ENCODE measurements around the gene ACACB. TPM values are rescaled to one million over a fixed set of nuclear protein-coding genes. Genes with fewer than 3 reads are reported as not detected.

Gene ACACB
- total RNA-seq, 4 donors from 2014 or later: 69.5 to 132 (median 93.6) TPM

DNA sequence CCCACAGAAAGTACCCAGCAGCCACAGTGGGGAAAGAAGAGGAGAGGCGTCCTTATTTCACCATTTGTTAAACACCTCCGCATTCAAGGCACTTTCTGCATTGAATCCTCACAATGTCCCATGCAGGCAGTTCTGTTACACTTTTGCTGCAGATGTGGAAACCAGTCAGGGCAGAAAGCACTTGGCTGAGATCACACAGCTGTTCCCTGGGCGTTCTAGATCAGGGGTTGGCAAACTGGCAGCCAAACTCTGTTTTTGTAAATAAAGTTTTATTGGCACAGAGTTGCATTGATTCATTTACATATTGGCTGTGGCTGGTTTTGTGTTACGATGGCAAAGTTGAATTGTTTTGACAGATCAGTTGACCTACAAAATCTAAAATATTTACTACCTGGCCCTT lies 172.6 kb downstream of the ACACB start:
- no peak for DNase-seq
- H3K4me3 ChIP-seq: no peak overlapping the region
- no peaks in the 10 kb centered on the region for H3K36me3 ChIP-seq
- TF ChIP-seq, protein P1, sequence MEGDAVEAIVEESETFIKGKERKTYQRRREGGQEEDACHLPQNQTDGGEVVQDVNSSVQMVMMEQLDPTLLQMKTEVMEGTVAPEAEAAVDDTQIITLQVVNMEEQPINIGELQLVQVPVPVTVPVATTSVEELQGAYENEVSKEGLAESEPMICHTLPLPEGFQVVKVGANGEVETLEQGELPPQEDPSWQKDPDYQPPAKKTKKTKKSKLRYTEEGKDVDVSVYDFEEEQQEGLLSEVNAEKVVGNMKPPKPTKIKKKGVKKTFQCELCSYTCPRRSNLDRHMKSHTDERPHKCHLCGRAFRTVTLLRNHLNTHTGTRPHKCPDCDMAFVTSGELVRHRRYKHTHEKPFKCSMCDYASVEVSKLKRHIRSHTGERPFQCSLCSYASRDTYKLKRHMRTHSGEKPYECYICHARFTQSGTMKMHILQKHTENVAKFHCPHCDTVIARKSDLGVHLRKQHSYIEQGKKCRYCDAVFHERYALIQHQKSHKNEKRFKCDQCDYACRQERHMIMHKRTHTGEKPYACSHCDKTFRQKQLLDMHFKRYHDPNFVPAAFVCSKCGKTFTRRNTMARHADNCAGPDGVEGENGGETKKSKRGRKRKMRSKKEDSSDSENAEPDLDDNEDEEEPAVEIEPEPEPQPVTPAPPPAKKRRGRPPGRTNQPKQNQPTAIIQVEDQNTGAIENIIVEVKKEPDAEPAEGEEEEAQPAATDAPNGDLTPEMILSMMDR (IDR thresholded peaks at IDR 0.05): no peak
- TF ChIP-seq POLR2AphosphoS5 (IDR thresholded peaks at IDR 0.05) (no peak), POLR2A (IDR thresholded peaks at IDR 0.05) (no peak), EP300 (IDR thresholded peaks at IDR 0.05; ENCODE audit: low read depth) (no peak)
- no peak overlapping the region for H3K27ac ChIP-seq
- peaks cover 8 to 14% (median 12%) of the 10 kb centered on the region in 4 donors for H3K4me1 ChIP-seq
- H3K27me3 ChIP-seq: peaks cover 4% of the 10 kb centered on the region
- 49 to 60% methylated on average over 3 to 4 of the region's 4 CpGs for WGBS, 2 donors (ENCODE audit: low coverage in 1 of 2)
- intact Hi-C loops (cut with DNase I; ENCODE audit: low total_unique reads): no loop called here
- H3K9me3 ChIP-seq: no peaks in the 10 kb centered on the region
- in situ Hi-C loops (cut with MboI; ENCODE audit: low pct_ligation_motif_present in 1 of 4, low pct_unique_long_range_greater_than_20kb in 1 of 4, low sequenced_read_pairs in 3 of 4): no loop called here

DNA sequence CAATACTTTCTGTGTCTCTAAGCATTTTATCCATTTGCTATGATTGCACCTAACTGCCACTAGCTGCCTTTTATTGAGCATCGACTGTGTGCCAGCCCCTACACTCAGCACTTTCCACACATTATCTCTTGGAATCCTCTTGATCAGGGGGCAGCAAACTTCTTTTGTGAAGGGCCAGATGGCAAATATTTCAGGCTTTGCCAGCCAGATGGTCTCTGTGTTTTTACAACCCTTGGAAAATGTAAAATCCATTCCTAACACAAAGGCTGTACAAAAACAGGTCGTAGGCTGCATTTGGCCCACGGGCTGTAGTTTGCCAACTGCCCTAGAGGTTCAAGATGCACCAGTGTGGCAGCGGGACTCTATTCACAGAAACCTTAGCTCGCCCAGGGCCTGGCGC lies 173.2 kb downstream of the ACACB start:
- TF ChIP-seq EP300 (IDR thresholded peaks at IDR 0.05; ENCODE audit: low read depth) (no peak), POLR2A (IDR thresholded peaks at IDR 0.05) (no peak)
- WGBS, 2 donors (ENCODE audit: low coverage in 1 of 2): 82 to 83% methylated on average over 1 to 6 of the region's 6 CpGs
- no peak for DNase-seq
- Histone ChIP-seq H3K9me3 (no peaks in the 10 kb centered on the region), H3K4me1 (peaks cover 8 to 14% (median 12%) of the 10 kb centered on the region in 4 donors), H3K27ac (no peak overlapping the region), H3K27me3 (peaks cover 4% of the 10 kb centered on the region), H3K4me3 (no peak overlapping the region), H3K36me3 (no peaks in the 10 kb centered on the region)
- intact Hi-C loops (cut with DNase I; ENCODE audit: low total_unique reads) (no loop called here), in situ Hi-C loops (cut with MboI; ENCODE audit: low pct_ligation_motif_present in 1 of 4, low pct_unique_long_range_greater_than_20kb in 1 of 4, low sequenced_read_pairs in 3 of 4) (no loop called here)

DNA sequence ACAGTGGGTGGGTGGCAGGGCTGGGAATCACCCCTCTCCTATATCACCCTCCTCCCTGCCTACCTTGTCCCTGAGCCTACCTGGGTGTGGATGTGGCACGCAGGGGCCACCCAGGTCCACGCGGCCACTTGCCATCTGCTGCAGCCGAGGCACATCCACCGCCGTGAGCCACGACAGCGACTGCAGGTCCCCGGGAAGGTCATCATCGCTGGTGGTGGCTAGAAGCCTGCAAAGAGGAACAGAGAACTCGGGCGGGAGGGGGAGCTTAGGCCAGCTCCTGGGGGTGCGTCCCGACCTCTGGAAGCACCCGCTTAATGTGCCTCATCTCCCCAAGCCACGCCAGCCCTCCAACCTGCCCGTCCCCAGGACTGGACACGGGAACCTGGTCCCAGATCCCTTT lies 173.7 kb downstream of the ACACB start:
- no peak for DNase-seq
- intact Hi-C loops (cut with DNase I; ENCODE audit: low total_unique reads): no loop called here
- no peak for TF ChIP-seq POLR2AphosphoS5 (IDR thresholded peaks at IDR 0.05)
- no peak for TF ChIP-seq POLR2A (IDR thresholded peaks at IDR 0.05)
- TF ChIP-seq, protein P1 (IDR thresholded peaks at IDR 0.05): no peak
- no peak for TF ChIP-seq EP300 (IDR thresholded peaks at IDR 0.05; ENCODE audit: low read depth)
- H3K4me1 ChIP-seq: peaks cover 8 to 14% (median 12%) of the 10 kb centered on the region in 4 donors
- WGBS, 2 donors (ENCODE audit: low coverage in 1 of 2): 93% methylated on average over 18 of the region's 18 CpGs; no CpG with 5 or more reads in 1 of the 2 donors
- no peaks in the 10 kb centered on the region for H3K9me3 ChIP-seq
- H3K27ac ChIP-seq: no peak overlapping the region
- no peak overlapping the region for H3K4me3 ChIP-seq
- peaks cover 4% of the 10 kb centered on the region for H3K27me3 ChIP-seq
- no peaks in the 10 kb centered on the region for H3K36me3 ChIP-seq
- in situ Hi-C loops (cut with MboI; ENCODE audit: low pct_ligation_motif_present in 1 of 4, low pct_unique_long_range_greater_than_20kb in 1 of 4, low sequenced_read_pairs in 3 of 4): no loop called here

DNA sequence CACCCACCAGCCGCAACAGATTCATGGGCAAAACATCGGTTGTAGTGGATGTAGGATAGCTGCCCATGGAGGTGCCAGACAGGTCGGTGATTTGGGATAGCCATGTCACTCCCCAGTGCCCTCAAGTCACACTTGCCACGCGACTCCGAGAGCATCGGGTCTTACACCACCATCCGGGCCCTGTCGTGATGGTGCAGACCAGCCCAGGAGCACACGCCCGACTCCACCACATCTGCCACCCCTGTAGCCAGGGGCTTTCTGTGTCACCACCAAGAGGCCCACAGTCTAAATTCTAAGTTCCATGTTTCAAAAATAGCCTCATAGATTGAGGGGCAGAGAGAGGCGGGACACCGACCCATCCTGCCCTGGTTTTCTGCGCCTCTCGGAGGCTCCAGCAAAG lies 174.7 kb downstream of the ACACB start:
- intact Hi-C loops (cut with DNase I; ENCODE audit: low total_unique reads) (no loop called here), in situ Hi-C loops (cut with MboI; ENCODE audit: low pct_ligation_motif_present in 1 of 4, low pct_unique_long_range_greater_than_20kb in 1 of 4, low sequenced_read_pairs in 3 of 4) (no loop called here)
- Histone ChIP-seq H3K9me3 (no peaks in the 10 kb centered on the region), H3K4me1 (peaks cover 8 to 14% (median 12%) of the 10 kb centered on the region in 4 donors), H3K27ac (peak overlapping the region in 2 of 4 donors; percentile 10 to 70), H3K27me3 (peaks cover 4% of the 10 kb centered on the region), H3K4me3 (peak overlapping the region in 2 of 4 donors; percentile 13 to 31), H3K36me3 (no peaks in the 10 kb centered on the region)
- DNase-seq: no peak
- WGBS, 2 donors (ENCODE audit: low coverage in 1 of 2): 54% methylated on average over 15 of the region's 15 CpGs; no CpG with 5 or more reads in 1 of the 2 donors
- TF ChIP-seq, protein P1 (IDR thresholded peaks at IDR 0.05): no peak
- TF ChIP-seq POLR2AphosphoS5 (IDR thresholded peaks at IDR 0.05) (no peak), POLR2A (IDR thresholded peaks at IDR 0.05) (no peak), EP300 (IDR thresholded peaks at IDR 0.05; ENCODE audit: low read depth) (no peak)
